Left ventricle myocardium inferior (tissue), 1 donor: Measurements from ENCODE around the gene PPP1R17. TPM values are rescaled to one million over a fixed set of nuclear protein-coding genes. Genes with fewer than 3 reads are reported as not detected.

Experiments
- DNase-seq: peaks from one replicate; pipeline ENCODE4 v3.0.0-alpha.2; 2020
- H3K27ac ChIP-seq: fragments of 200-600 bp; replicated peaks from 2 replicates; pipeline ENCODE4 v1.8.0; 2021
- H3K27me3 ChIP-seq: fragments of 200-600 bp; 2 replicates; pipeline ENCODE4 v1.8.0; 2021; ENCODE audit warnings: low read depth
- H3K36me3 ChIP-seq: fragments of 200-600 bp; 2 replicates; pipeline ENCODE4 v1.8.0; 2021
- H3K4me1 ChIP-seq: fragments of 200-600 bp; 2 replicates; pipeline ENCODE4 v1.8.0; 2021
- H3K4me3 ChIP-seq: fragments of 200-600 bp; 2 replicates; pipeline ENCODE4 v1.8.0; 2021; ENCODE audit warnings: mild to moderate bottlenecking, moderate library complexity
- H3K9me3 ChIP-seq: fragments of 200-600 bp; replicated peaks from 2 replicates; pipeline ENCODE4 v1.8.0; 2021
- intact Hi-C: fragments of 100-400 bp; cut with micrococcal nuclease; formaldehyde crosslinking; loops from one replicate; pipeline ENCODE4 v1.11.0; 2022
- total RNA-seq: library from RNA; stranded (reverse); fragmentation: NEBNext Ultra II Directional; extraction: Animal tissue kit (Norgen Biotek cat#: 25700); gene quantifications from one replicate; pipeline ENCODE4 v1.2.1, GENCODE V29; 2021
- TF ChIP-seq, protein P1 (sequence below): fragments of 200-600 bp; IDR thresholded peaks from 2 replicates; pipeline ENCODE4 v1.8.0; 2021; ENCODE audit warnings: antibody characterized with exemption, mild to moderate bottlenecking, borderline replicate concordance
- donor health status: DM: no; HTN: yes; CAD: no; lungs with severe emphysema.

Gene PPP1R17
- total RNA-seq, 1 donor from 2014 or later: not detected

DNA sequence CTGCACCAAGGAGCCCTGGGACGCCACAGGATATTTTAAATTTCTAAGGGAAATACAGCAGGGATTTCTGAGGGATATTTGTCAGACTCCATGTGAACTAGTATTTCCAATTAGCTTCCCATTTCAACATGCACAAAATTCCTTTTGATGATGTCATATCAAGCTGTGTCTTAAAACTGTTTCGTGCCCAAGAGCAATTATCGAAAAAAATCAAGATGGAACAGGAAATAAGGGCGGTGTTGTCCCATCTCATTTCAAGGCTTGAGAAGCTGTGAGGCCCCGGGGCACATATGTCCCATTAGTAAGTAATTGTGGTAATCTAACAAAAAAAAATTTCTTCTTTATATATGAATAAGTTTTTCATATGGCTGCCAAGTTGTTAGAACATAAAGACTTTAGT is 47.4 kb downstream of the PPP1R17 start:
- no peaks in the 10 kb centered on the region for H3K27me3 ChIP-seq
- no peaks in the 10 kb centered on the region for H3K4me1 ChIP-seq
- intact Hi-C loops: loop anchor here (10.0 kb wide), 1 partner anchor 290 kb away; no protein-coding TSS in a partner anchor
- TF ChIP-seq, protein P1, sequence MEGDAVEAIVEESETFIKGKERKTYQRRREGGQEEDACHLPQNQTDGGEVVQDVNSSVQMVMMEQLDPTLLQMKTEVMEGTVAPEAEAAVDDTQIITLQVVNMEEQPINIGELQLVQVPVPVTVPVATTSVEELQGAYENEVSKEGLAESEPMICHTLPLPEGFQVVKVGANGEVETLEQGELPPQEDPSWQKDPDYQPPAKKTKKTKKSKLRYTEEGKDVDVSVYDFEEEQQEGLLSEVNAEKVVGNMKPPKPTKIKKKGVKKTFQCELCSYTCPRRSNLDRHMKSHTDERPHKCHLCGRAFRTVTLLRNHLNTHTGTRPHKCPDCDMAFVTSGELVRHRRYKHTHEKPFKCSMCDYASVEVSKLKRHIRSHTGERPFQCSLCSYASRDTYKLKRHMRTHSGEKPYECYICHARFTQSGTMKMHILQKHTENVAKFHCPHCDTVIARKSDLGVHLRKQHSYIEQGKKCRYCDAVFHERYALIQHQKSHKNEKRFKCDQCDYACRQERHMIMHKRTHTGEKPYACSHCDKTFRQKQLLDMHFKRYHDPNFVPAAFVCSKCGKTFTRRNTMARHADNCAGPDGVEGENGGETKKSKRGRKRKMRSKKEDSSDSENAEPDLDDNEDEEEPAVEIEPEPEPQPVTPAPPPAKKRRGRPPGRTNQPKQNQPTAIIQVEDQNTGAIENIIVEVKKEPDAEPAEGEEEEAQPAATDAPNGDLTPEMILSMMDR: no peak
- DNase-seq: no peak
- no peak overlapping the region for H3K4me3 ChIP-seq
- no peaks in the 10 kb centered on the region for H3K9me3 ChIP-seq
- H3K27ac ChIP-seq: no peak overlapping the region
- no peaks in the 10 kb centered on the region for H3K36me3 ChIP-seq

DNA sequence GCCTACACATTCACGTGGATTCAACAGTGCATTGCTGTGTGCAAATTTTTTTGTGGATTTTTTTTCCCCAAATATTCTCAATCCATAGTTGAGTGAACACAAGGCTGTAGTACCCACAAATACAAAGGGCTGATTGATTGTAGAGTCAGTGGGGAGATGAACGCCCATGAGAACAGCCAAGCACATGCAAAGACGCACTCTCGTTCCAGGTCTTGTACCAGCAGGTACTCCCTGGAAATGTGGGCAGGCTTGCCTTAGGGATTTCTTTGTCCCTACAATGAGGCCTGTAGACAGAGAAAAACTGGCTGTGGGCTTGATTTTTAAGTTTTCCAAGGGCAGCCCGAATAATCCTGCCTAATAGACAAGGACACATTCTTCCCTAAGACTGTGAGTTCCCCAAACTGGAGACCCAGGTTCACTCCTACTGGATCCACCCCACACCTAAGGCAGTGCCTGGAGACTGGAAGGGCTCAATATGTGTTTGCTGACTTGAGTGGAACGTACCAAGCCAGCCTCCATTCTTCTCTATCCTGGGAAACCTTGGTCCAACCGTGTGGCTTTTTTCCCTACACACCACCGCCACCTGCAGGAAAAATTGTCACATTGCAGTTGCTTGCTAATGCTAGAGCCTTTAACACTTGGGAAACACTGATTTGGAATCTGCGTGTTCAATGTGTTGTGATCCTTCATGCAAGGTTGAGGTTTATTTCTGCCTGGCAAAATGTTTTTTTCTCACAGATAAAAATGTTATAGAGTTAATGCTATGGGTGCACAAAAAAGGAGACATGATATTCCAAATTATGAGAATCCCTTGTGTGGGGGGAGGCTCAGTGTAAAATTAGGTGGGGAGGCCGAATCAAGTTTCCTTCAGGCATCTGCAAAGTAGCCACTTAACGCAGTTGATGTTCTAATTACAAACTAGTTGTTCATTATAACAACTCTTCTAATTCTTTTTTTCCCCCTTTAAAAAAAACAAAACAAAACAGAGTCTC is 49.3 kb downstream of the PPP1R17 start:
- Histone ChIP-seq H3K27me3 (no peaks in the 10 kb centered on the region), H3K9me3 (no peaks in the 10 kb centered on the region), H3K27ac (no peak overlapping the region), H3K4me1 (no peaks in the 10 kb centered on the region), H3K36me3 (no peaks in the 10 kb centered on the region), H3K4me3 (no peak overlapping the region)
- peak; percentile 20 for DNase-seq
- intact Hi-C loops: loop anchor here (10.0 kb wide), 1 partner anchor 291 kb away; no protein-coding TSS in a partner anchor
- TF ChIP-seq, protein P1: peak; percentile 90

DNA sequence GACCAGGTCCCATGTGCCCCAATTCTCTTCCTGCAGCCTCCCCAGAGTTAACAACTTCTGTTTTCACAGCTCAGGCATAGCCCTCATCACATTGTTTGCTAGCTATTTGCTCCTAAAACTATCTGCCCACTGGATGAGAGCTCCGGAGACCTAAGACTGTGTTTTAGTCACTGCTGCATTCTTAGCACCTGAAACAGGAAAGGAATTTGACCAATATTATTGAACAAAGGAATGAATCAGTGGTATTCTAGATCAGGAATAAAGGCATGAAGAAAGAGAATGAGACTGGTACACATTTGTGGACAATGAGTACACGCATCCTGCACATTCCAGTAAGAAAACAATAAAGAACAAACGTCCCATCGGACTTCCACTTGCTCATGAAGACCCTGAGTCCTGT is 54.8 kb downstream of the PPP1R17 start:
- TF ChIP-seq, protein P1: no peak
- intact Hi-C loops: loop anchor here (10.0 kb wide), 1 partner anchor 603 kb away; no protein-coding TSS in a partner anchor
- DNase-seq: no peak
- H3K4me3 ChIP-seq: no peak overlapping the region
- H3K4me1 ChIP-seq: no peaks in the 10 kb centered on the region
- H3K9me3 ChIP-seq: no peaks in the 10 kb centered on the region
- H3K27me3 ChIP-seq: no peaks in the 10 kb centered on the region
- no peaks in the 10 kb centered on the region for H3K36me3 ChIP-seq
- no peak overlapping the region for H3K27ac ChIP-seq

DNA sequence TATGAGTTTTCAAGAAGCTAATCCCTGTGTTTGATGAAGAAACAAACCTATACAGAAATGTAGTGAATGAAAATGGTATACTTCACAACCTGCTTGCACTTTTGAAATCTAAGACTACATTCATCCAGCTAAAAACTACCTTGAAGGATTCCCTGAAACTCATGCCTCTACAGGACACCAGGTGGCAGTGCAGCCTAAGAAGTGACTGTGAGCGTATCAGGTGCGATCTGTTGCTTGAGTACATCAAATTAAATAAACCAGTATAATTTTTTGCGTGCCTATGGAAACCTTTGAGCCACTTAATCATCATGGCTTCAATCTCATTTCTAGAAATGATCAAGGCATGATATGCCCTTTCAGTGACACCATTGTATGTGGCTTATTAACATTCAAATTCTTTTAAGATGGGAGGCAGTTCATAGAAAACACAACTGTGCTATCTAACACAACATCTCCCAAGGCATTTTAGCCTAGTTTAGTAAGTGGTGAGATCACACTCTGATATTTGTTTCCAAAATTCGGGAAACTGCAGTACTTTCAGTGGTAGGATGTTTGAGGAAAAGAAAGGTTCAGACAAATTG is 57.4 kb downstream of the PPP1R17 start:
- Histone ChIP-seq H3K4me3 (no peak overlapping the region), H3K36me3 (no peaks in the 10 kb centered on the region), H3K27ac (no peak overlapping the region), H3K4me1 (no peaks in the 10 kb centered on the region), H3K9me3 (no peaks in the 10 kb centered on the region), H3K27me3 (no peaks in the 10 kb centered on the region)
- TF ChIP-seq, protein P1: peak; percentile 89
- peak; percentile 29 for DNase-seq
- intact Hi-C loops: loop anchor here (2.0 to 10.0 kb wide), 2 partner anchors 460 to 600 kb away; no protein-coding TSS in a partner anchor

DNA sequence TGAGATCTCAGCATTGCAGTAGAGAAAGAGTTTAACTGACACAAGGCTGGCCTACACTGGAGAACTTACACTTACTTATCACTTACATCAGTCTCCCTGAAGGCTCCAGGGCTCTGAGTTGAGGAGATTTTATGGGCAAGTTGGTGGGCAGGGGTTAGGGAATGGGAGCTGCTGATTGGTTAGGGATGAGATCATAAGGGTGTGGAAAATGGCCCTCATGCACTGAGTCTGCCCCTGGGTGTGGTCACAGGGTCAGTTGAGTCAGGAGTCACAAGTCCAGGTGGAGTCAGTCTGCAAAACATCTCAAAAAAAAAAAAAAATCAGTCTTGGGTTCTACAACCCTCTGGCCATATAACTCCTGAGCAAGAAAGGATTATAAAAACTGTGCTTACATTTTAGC is 60.5 kb downstream of the PPP1R17 start:
- no peaks in the 10 kb centered on the region for H3K4me1 ChIP-seq
- H3K4me3 ChIP-seq: no peak overlapping the region
- DNase-seq: no peak
- intact Hi-C loops: loop anchor here (10.0 kb wide), 1 partner anchor 597 kb away; no protein-coding TSS in a partner anchor
- H3K9me3 ChIP-seq: no peaks in the 10 kb centered on the region
- no peak overlapping the region for H3K27ac ChIP-seq
- H3K36me3 ChIP-seq: no peaks in the 10 kb centered on the region
- no peaks in the 10 kb centered on the region for H3K27me3 ChIP-seq
- TF ChIP-seq, protein P1: no peak
